Dermis microvascular lymphatic vessel endothelial cell (primary cell): ENCODE results near the gene EMD. TPM values are rescaled to one million over a fixed set of nuclear protein-coding genes. Genes with fewer than 3 reads are reported as not detected.
"Not testable (repeated sequence)": the region's sequence is repeated elsewhere in the genome, so short reads cannot be mapped to it uniquely, and the experiment has no call there.

Experiments
- DNase-seq, 2 donors: peaks; one replicate each; pipeline versions ENCODE4 v3.0.0 to v3.0.0-alpha.2; 2010; ENCODE audit warnings: low read depth in 2 of 2
- total RNA-seq: library from RNA; depleted of rRNA; stranded (reverse); fragments of >200 nt; gene quantifications from 2 replicates; pipeline ENCODE4 v1.2.1, GENCODE V29; 2014

The EMD gene
- total RNA-seq, 1 donor from 2014 or later: 17.8 TPM

- not testable (repeated sequence) for DNase-seq
Measured at GRCh38 chrX:154389812-154390747, 11.0 kb downstream of the EMD start.

GRCh38 chrX:154396363-154396762 is 17.3 kb downstream of the EMD start:
- DNase-seq: not testable (repeated sequence)

- peak in 1 of 2 donors; percentile 79 for DNase-seq
Measured at GRCh38 chrX:154396973-154397887, 18.1 kb downstream of the EMD start.

- peak; percentile 95 to 97 for DNase-seq
Measured at GRCh38 chrX:154397888-154398667, 19.0 kb downstream of the EMD start, which contains the start of gene RPL10. Gene RPL10, plus strand, starts transcription at chrX:154398377. Its CDS starts 143 bp downstream, at chrX:154398520.

GRCh38 chrX:154398668-154399526 is 19.8 kb downstream of the EMD start:
- DNase-seq: peak; percentile 60 to 86

- DNase-seq: no peak
Measured at GRCh38 chrX:154399527-154400368, 20.7 kb downstream of the EMD start.

GRCh38 chrX:154400369-154400817 is 21.3 kb downstream of the EMD start:
- not testable (repeated sequence) for DNase-seq

GRCh38 chrX:154401045-154401799 is 22.1 kb downstream of the EMD start:
- no peak for DNase-seq

- no peak for DNase-seq
Measured at GRCh38 chrX:154401918-154402621, 23.0 kb downstream of the EMD start.

GRCh38 chrX:154402622-154403127 is 23.6 kb downstream of the EMD start:
- no peak for DNase-seq

- DNase-seq: no peak
Measured at GRCh38 chrX:154403192-154403591, 24.1 kb downstream of the EMD start.

- no peak for DNase-seq
Measured at GRCh38 chrX:154403858-154404257, 24.8 kb downstream of the EMD start.

- DNase-seq: no peak
Measured at GRCh38 chrX:154404625-154405192, 25.6 kb downstream of the EMD start.

GRCh38 chrX:154408659-154409221 is 29.6 kb downstream of the EMD start:
- DNase-seq: no peak

- DNase-seq: peak; percentile 70 to 93
Measured at GRCh38 chrX:154409222-154409871, 30.3 kb downstream of the EMD start, which contains the start of gene DNASE1L1. Gene DNASE1L1, minus strand, starts transcription at chrX:154409254. Its CDS starts 3,686 bp downstream, at chrX:154405568.

GRCh38 chrX:154411981-154412340 is 32.9 kb downstream of the EMD start:
- DNase-seq: peak in 1 of 2 donors; percentile 71
